Measurements from ENCODE around the gene GLRX2.

GRCh38 chr1:193113992-193114332 lies 8.7 kb upstream of the GLRX2 start:
- TF ChIP-seq GATA2 (IDR thresholded peaks at IDR 0.05; ENCODE audit: low read depth, low read length) (no peak), GATA3 (IDR thresholded peaks at IDR 0.05; ENCODE audit: low read depth, low read length) (no peak)
